HG03066 (cell line): ENCODE results near the gene TUBB1.

Experiments
- ATAC-seq: cut with Tn5 transposase; IDR thresholded peaks from one replicate; pipeline ENCODE4 v1.9.1; 2021; ENCODE audit warnings: low read depth; ENCODE audit not compliant: unreplicated experiment

The TUBB1 gene

GRCh38 chr20:59071216-59071615, 52.0 kb downstream of the TUBB1 start:
- no peak for ATAC-seq

- ATAC-seq, result no peak
Observed at GRCh38 chr20:59073582-59073981, 54.4 kb downstream of the TUBB1 start.

GRCh38 chr20:59074456-59074855, 55.2 kb downstream of the TUBB1 start:
- ATAC-seq, result no peak

- no peak for ATAC-seq
Observed at GRCh38 chr20:59075934-59076508, 56.8 kb downstream of the TUBB1 start.
